Germinal center (tissue), 1 donor: ENCODE data around the gene GUK1.
A peak's percentile ranks its signal among the peaks of the same experiment; 100 is the strongest.

Source experiments
- DNase-seq: peaks from one replicate; pipeline ENCODE4 v3.0.0; 2012; ENCODE audit warnings: mixed read lengths, low spot score

GUK1 gene, protein sequence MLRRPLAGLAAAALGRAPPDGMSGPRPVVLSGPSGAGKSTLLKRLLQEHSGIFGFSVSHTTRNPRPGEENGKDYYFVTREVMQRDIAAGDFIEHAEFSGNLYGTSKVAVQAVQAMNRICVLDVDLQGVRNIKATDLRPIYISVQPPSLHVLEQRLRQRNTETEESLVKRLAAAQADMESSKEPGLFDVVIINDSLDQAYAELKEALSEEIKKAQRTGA

DNA sequence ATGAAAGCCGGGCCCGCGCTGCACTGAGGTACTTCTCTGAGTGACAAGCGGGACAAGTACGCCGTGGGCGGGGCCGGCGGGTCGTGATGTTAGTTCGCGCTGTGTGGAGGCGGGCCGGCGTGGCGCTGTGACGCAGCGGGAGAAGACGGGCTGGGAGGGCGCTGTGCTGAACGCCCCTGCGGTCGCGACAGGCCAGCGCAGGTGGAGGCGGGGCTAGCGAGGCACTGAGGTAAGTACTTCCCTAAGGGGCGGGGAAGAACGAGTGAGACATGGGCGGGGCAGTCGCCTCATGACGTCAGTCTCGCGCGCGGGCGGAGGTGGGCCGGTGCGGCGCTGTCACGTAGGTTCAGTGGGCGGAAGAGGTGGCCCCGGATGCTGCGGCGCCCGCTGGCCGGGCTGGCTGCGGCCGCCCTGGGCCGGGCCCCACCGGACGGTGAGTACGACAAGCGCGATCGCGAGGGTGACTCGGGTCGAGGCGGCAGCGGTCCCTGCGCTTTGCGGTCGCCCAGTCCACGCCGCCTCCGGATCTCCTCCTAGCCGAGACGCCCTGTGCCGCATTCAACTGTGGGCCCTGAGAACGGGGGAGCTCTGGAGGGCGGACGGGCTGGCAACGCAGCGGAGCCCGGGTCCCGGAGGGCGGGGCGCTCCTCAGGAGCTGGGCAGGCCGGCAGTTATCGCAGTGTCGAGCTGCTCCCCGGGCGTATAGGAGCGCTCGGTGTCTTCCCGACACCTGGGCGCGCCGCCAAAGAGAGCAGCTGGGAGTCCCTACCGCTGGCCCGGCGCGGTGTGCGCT is at the start of gene GUK1:
Gene GUK1 (plus strand): TSS at position 349 of the 793 bp plus-strand sequence. CDS start 24 bp downstream, at position 373.
- DNase-seq: peak; percentile 97

DNA sequence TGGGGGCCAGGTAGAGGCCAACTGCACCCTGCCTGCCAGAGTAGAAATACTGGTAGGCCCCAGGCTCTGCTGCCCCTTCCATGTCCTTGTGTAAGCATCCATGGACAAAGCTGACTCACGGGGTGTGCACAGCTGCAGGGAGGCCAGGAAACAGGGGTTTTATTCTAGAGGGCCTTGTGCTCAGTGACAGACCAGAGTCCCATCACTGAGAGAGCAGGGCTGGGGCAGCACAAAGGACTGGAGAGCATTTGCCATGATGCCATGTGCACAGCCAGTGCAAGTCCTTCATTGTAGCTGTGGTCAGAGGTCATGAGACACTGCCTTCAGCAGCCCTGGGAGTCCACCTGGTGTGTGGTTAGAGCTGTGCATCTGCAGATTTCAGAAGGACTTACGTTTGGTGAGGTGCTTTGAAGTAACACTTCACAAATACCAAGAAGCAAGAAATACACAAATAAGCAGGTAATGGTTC is 49.4 kb upstream of the GUK1 start:
- no peak for DNase-seq

- no peak for DNase-seq
These were observed 49.0 kb upstream of the GUK1 start for GRCh38 chr1:228091084-228091483.

DNA sequence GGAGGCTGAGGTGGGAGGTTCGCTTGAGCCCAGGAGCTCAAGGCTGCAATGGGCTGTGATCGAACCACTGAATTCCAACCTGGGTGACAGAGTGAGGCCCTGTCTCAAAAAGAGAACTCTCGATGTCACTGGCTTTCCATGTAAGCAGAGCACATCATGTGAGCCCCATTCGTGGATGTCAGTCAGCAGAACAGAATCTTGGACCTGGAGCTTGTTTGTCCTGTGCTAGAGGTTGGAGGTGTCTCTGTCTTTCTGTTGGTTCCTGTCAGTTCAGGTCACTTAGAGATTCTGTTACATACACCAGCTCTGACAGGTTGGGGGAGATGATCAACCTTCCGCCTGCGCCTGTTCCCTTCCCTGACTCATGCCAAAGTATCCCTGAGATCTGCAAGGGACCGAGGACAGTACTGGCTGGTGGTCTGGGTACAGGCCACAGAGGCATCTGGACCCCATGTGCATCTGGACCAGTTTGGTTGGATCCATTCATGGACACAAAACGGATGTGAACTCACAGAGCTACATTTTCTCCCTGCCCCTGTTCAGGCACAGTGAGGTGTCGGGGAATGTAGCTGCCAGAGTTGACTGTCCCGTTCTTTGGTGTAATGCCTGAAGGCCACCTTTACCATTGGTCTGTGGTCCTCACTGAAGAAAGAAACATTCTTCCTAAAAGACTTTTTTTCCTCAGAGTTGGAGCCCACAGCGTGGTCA is 47.6 kb upstream of the GUK1 start:
- no peak for DNase-seq

DNA sequence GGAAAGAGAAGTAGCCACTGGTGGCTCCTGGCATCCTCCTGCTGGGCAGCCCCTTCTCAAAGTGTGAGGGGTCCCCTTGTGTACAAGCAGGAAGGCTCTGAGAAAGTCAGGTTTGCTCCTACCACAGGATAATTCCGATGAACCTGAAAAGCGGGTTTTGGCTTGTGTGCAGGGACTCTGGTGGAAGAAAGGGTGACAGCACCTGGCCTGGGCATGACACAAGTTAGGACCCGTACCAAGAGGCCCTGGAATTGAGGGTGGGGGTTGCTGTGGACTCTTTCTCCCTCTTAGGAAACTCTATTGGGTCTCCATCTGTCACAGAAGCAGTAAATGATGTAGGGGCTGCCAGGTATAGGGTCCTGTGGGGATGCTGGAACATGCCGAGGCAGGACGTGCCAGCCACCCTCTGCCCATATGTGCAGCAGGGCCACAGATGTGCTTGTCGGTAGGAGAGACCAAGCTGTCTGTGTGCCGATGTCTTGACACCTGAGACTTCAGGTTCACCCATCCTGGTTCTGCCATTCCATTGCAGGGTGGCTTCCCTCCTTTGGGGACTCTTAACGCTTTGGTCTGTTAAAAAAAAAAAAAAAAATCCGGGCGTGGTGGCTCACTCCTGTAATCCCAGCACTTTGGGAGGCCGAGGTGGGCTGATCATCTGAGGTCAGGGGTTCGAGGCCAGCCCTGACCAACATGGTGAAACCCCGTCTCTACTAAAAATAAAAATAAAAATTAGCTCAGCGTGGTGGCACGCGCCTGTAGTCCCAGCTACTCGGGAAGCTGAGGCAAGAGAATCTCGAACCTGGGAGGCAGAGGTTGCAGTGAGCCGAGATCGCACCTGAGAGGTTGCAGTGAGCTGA is 46.8 kb upstream of the GUK1 start:
- no peak for DNase-seq

DNA sequence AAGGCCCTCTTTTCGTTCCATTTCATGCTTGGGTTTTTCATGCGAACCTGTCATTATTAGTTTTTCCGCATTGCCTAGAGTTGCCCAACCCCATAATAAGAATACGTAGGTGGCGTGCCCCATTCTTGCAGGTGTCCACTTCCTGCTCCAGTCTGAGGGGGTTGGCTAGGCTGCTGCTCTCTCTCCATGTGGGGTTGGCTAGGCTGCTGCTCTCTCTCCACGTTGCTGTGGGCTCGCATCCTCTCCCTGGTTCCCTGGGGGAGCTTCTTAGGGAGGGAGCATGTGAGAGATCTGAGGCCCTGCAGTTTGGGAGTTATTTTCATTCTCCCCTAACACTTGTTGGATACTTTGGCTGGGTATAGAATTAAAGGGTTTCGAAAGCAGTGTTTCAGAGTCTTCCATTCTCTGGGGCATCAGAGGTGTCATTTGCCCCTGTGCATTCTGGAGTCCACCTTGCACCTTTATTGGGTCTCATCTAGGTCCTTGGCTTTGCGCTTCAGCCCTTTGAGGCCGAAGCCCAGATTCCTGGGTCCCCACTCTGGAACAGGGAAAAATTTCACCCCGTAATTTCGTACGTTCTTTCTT is 45.6 kb upstream of the GUK1 start:
- no peak for DNase-seq

DNA sequence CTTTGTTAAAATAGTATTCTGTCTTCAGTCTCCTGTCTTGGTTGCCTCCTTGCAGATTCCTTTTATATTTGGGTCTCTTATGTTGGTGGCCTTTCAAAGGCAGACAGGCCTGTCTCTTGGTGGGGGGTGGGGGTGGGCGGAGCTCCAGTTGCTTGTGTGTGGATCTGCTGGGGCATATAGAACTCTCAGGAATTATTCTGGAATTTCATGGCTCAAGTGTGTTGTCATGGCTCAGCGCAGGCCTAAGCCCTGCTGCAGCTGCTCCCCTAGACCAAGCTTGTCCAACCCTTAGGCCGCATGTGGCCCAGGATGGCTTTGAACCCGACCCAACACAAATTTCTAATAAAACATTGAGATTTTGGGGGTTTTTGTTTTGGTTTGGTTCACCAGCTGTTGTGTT is 44.9 kb upstream of the GUK1 start:
- no peak for DNase-seq

DNA sequence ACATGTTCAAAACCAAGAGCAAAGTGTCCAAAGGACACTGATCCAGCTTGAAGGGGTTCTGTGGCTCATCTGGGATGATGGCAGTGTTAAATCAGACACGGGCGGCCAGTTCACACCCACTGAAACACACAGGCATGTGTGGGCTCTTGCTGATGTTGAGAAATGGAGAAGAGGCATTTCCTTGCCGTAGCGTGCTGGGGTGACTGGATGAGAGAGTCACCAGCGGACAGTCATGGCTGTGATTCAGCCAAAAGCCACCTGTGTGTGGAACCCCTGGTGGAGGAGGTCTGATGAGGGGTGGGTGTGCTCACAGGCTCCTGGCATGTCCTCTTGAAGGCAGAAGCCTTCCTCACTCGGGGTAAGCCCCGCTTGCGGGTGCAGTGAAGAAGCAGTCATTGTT is 44.1 kb upstream of the GUK1 start:
- DNase-seq: no peak

- no peak for DNase-seq
These were observed 43.4 kb upstream of the GUK1 start for GRCh38 chr1:228096416-228097332.

DNA sequence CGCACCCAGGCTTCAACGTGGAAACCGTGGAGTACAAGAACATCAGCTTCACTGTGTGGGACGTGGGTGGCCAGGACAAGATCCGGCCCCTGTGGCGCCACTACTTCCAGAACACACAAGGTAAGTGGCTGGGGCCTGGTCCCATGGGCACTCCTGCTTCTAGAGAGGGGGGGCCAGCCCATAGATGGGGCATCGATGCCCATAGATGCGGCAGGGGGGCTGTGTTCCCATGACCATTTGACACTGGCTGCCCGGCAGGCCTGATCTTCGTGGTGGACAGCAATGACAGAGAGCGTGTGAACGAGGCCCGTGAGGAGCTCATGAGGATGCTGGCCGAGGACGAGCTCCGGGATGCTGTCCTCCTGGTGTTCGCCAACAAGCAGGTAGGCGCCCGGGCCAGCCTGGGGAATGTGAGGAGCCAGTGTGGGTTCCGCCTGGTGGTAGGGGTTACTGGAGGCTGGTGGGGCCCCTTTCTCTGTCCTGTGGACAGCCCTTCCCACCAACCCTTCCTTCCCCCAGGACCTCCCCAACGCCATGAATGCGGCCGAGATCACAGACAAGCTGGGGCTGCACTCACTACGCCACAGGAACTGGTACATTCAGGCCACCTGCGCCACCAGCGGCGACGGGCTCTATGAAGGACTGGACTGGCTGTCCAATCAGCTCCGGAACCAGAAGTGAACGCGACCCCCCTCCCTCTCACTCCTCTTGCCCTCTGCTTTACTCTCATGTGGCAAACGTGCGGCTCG is 42.6 kb upstream of the GUK1 start:
- DNase-seq: no peak

- no peak for DNase-seq
These were observed 41.7 kb upstream of the GUK1 start for GRCh38 chr1:228098323-228098931.

- no peak for DNase-seq
These were observed 40.7 kb upstream of the GUK1 start for GRCh38 chr1:228099331-228099732.

- DNase-seq: no peak
These were observed 39.1 kb upstream of the GUK1 start for GRCh38 chr1:228100822-228101613.

DNA sequence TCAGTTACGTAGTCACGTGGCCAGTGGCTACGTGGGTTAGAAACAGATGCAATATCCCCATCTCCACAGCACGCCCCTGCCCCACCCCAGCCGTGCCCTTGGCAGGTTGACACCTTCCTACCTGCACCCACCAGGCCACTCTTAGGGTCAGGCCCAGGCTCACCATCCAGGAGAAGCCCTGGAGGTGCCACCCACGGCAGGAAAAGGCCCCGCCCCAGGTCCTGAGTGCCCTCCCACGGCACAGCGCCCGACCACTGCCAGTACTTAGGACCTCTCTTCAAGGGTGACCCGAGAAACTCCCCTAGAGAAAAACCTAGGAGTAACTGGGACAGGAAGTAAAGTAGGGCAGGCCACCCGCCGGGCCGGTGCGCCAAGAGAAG is 38.5 kb upstream of the GUK1 start:
- DNase-seq: no peak

DNA sequence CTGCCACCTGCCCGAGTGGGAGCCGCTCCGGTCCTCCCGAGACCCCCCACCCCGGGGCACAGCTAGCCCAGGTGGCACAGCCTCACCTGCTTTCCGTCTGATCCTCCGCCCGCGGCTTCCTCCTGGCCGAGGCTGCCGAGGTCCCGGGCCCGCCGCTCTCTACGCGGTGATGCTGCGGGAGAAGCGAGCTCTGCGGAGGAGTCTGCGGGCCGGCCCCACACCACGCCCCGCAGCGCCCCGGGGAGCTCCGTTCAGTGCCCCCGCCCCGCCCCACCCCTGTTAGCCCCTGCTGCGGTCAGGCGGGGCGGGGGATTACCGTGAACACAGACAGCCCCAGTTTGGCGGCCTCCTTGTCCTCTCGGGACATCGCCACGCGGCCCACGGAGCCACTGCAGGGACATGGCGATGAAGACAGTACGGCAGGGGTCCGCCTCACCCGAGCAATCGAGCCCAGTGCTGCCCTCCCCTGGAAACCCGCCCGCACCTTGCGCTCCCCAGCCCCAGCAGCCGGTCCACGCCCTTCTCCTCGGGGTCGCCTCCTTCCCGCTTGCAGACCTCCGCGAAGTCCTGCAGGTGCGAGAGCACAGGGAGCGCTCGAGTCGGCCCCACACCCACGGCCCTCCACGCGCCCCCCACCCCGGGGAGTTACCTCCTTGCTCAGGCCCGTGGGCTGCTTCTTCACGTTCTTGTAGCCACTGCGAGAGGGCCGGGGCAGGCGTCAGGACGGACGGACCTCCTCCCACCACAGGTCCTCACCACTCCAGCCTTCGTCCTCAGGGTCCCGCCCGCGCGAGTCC is 37.9 kb upstream of the GUK1 start:
- peak; percentile 62 for DNase-seq

DNA sequence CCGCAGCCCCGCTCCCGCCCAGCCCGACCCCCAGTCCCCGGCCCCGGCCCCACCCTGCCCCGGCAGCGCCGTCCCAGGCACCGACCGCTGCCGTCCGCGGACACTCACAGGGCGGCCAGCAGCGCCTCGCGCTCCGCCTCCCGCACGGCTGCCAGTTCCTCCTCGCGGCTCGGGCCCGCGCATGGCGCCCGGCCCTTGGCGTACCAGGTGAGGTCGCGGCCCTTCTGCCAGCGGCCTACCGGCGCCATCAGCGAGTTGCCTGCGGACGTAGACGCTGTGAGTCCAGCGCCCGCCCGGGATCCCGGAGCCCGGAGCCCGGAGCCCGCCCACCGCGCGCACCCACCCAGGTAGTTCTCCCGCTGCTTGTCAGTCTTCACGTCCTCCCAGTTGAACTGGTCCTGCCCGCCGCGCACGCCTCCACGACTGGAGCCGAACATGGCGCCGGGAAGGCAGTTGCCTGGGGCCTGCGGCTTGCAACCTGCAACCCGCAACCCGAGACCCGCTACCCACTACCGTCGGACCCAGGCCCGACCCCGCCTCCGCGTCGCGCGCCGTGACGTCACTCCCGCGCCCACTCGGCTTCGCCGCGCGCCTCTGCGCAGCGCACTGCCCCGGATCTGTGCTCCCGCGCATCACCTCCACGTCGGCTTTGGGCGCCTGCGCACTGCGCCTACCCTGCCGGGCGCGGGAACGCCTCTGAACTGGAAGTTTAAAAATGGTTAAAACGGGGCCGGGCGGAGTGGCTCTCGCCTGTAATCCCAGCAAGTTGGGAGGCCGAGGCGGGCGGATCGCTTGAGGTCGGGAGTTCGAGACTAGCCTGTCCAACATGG is 37.1 kb upstream of the GUK1 start, which contains the start of gene C1orf35:
Gene C1orf35 (minus strand): TSS at position 535 of the 830 bp plus-strand sequence. CDS start 98 bp downstream, at position 437.
- DNase-seq: peak; percentile 95
